HepG2 (cell line): ENCODE results near the gene ACOT13. TPM values are rescaled to one million over a fixed set of nuclear protein-coding genes. Genes with fewer than 3 reads are reported as not detected.

Experiments
- CCAR2 ChIP-seq: fragments of 200-400 bp; formaldehyde crosslinking; optimal IDR thresholded peaks from 2 replicates; pipeline ENCODE3; 2018; ENCODE audit warnings: low read depth, mild to moderate bottlenecking, low read length, moderate library complexity
- ELF4 ChIP-seq: sonication (generic); formaldehyde crosslinking; IDR thresholded peaks from 2 replicates; pipeline ENCODE4 v1.5.0; 2020; ENCODE audit warnings: missing genetic modification reagents, mild to moderate bottlenecking, moderate library complexity, borderline replicate concordance
- FOXA1 ChIP-seq, 2 experiments: fragments of 450-650 bp in 1 of 2; sonication (generic) in 1 of 2; formaldehyde crosslinking in 1 of 2; IDR thresholded peaks; 2 replicates each; pipeline versions ENCODE4 v1.4.0 to v1.6.1; 2016 to 2020; ENCODE audit warnings: missing genetic modification reagents in 1 of 2
- JARID2 ChIP-seq: sonication (generic); formaldehyde crosslinking; IDR thresholded peaks from 2 replicates; pipeline ENCODE4 v1.8.1; 2023; ENCODE audit warnings: missing genetic modification reagents, inconsistent platforms; ENCODE audit not compliant: insufficient replicate concordance
- KLF11 ChIP-seq: IDR thresholded peaks from 2 replicates; pipeline ENCODE4 v1.6.1; 2016; ENCODE audit warnings: missing compliant biosample characterization
- NR2F2 ChIP-seq: IDR thresholded peaks from 2 replicates; pipeline ENCODE4 v1.6.1; 2012; ENCODE audit warnings: low read depth, inconsistent platforms, borderline replicate concordance
- NR2F6 ChIP-seq, 2 experiments: IDR thresholded peaks; 2 replicates each; pipeline ENCODE4 v1.6.1; 2016; ENCODE audit warnings: antibody characterized with exemption in 1 of 2, mild to moderate bottlenecking in 1 of 2
- NRL ChIP-seq: sonication (generic); formaldehyde crosslinking; IDR thresholded peaks from 2 replicates; pipeline ENCODE4 v1.5.0; 2020; ENCODE audit warnings: missing genetic modification reagents, mild to moderate bottlenecking, moderate library complexity, borderline replicate concordance
- PHF8 ChIP-seq: sonication (generic); formaldehyde crosslinking; IDR thresholded peaks from 2 replicates; pipeline ENCODE4 v1.5.0; 2020; ENCODE audit warnings: missing genetic modification reagents
- PTBP1 ChIP-seq: fragments of 200-400 bp; formaldehyde crosslinking; IDR thresholded peaks from 2 replicates; pipeline ENCODE4 v1.6.1; 2018; ENCODE audit warnings: low read length, low read depth; ENCODE audit not compliant: poor library complexity, severe bottlenecking
- TFDP2 ChIP-seq: sonication (generic); formaldehyde crosslinking; IDR thresholded peaks from 2 replicates; pipeline ENCODE4 v1.4.0; 2020; ENCODE audit warnings: missing genetic modification reagents
- ZNF142 ChIP-seq: sonication (generic); formaldehyde crosslinking; IDR thresholded peaks from 2 replicates; pipeline ENCODE4 v1.4.0; 2020; ENCODE audit warnings: missing genetic modification reagents
- ZNF282 ChIP-seq: fragments of 450-650 bp; IDR thresholded peaks from 2 replicates; pipeline ENCODE4 v1.6.1; 2018; ENCODE audit not compliant: partially characterized antibody
- ZNF329 ChIP-seq: sonication (generic); formaldehyde crosslinking; IDR thresholded peaks from 2 replicates; pipeline ENCODE4 v1.9.0; 2021; ENCODE audit warnings: low read depth, mild to moderate bottlenecking, missing genetic modification reagents
- ZNF432 ChIP-seq: sonication (generic); formaldehyde crosslinking; IDR thresholded peaks from 2 replicates; pipeline ENCODE4 v1.5.0; 2020; ENCODE audit warnings: missing genetic modification reagents, mild to moderate bottlenecking, borderline replicate concordance
- polyA plus RNA-seq, 8 experiments: library from polyadenylated mRNA; depleted of rRNA in 3 of 8; stranded (reverse) in 7 of 8; unstranded in 1 of 8; fragments of >200 nt; fragmentation: Illumina TruSeq in 4 of 8; extraction: Trizol in 4 of 8; gene quantifications; 2 replicates each; pipeline versions ENCODE4 v1.2.1 to v1.2.3, GENCODE V29; 2011 to 2016; ENCODE audit warnings: low read depth in 4 of 8, missing spikeins in 1 of 8, mixed read lengths in 1 of 8; ENCODE audit not compliant: insufficient read depth in 1 of 8
- total RNA-seq, 5 experiments: library from RNA; depleted of rRNA; stranded (reverse); fragments of >200 nt; fragmentation: Illumina TruSeq; extraction: Trizol; gene quantifications; 2 replicates each; pipeline ENCODE4 v1.2.3, GENCODE V29; 2016; ENCODE audit warnings: low read depth in 1 of 5
- TF ChIP-seq, protein P1 (sequence below): sonication (generic); formaldehyde crosslinking; IDR thresholded peaks from 2 replicates; pipeline ENCODE4 v1.8.1; 2022; ENCODE audit warnings: low read depth, mild to moderate bottlenecking, missing genetic modification reagents
- TF ChIP-seq, protein P2 (sequence below): sonication (generic); formaldehyde crosslinking; conservative IDR thresholded peaks from 2 replicates; pipeline ENCODE4 v1.4.0; 2020; ENCODE audit warnings: missing genetic modification reagents

Gene ACOT13
- total and polyA plus RNA-seq, 2 of the 13 experiments (the other 11 are each of a cell fraction or from before 2014, with no cell fraction given) = 31.5 to 45.1 TPM

- peak; percentile 75; the same call in 1 of the 2 replicates for TF ChIP-seq ZNF142 (CRISPR knock-in tag)
- no peak for TF ChIP-seq FOXA1 (IDR thresholded peaks at IDR 0.05)
- TF ChIP-seq FOXA1 (CRISPR knock-in tag; IDR thresholded peaks at IDR 0.05) = no peak
- TF ChIP-seq ZNF282 = no peak
- TF ChIP-seq ZNF329 (CRISPR knock-in tag) = no peak; the same call in 1 of the 2 replicates
- TF ChIP-seq NRL = peak; percentile 88; the same call in 1 of the 2 replicates
- no peak for TF ChIP-seq PTBP1
- TF ChIP-seq JARID2 (CRISPR knock-in tag) = peak; percentile 53
- TF ChIP-seq PHF8 (CRISPR knock-in tag) = peak; percentile 90
- no peak for TF ChIP-seq NR2F2
- TF ChIP-seq ELF4 (CRISPR knock-in tag) = no peak; the same call in 1 of the 2 replicates
- TF ChIP-seq, protein P1, sequence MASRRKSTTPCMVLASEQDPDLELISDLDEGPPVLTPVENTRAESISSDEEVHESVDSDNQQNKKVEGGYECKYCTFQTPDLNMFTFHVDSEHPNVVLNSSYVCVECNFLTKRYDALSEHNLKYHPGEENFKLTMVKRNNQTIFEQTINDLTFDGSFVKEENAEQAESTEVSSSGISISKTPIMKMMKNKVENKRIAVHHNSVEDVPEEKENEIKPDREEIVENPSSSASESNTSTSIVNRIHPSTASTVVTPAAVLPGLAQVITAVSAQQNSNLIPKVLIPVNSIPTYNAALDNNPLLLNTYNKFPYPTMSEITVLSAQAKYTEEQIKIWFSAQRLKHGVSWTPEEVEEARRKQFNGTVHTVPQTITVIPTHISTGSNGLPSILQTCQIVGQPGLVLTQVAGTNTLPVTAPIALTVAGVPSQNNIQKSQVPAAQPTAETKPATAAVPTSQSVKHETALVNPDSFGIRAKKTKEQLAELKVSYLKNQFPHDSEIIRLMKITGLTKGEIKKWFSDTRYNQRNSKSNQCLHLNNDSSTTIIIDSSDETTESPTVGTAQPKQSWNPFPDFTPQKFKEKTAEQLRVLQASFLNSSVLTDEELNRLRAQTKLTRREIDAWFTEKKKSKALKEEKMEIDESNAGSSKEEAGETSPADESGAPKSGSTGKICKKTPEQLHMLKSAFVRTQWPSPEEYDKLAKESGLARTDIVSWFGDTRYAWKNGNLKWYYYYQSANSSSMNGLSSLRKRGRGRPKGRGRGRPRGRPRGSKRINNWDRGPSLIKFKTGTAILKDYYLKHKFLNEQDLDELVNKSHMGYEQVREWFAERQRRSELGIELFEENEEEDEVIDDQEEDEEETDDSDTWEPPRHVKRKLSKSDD (CRISPR knock-in tag) = no peak
- TF ChIP-seq CCAR2 = no peak
- TF ChIP-seq, protein P2, sequence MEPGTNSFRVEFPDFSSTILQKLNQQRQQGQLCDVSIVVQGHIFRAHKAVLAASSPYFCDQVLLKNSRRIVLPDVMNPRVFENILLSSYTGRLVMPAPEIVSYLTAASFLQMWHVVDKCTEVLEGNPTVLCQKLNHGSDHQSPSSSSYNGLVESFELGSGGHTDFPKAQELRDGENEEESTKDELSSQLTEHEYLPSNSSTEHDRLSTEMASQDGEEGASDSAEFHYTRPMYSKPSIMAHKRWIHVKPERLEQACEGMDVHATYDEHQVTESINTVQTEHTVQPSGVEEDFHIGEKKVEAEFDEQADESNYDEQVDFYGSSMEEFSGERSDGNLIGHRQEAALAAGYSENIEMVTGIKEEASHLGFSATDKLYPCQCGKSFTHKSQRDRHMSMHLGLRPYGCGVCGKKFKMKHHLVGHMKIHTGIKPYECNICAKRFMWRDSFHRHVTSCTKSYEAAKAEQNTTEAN (CRISPR knock-in tag) = no peak
- TF ChIP-seq NR2F6 (IDR thresholded peaks at IDR 0.05) = peak; percentile 64; the same call in 1 of the 2 replicates
- TF ChIP-seq NR2F6 (CRISPR knock-in tag; IDR thresholded peaks at IDR 0.05) = no peak; the same call in 1 of the 2 replicates
- no peak for TF ChIP-seq ZNF432 (CRISPR knock-in tag)
- TF ChIP-seq TFDP2 (CRISPR knock-in tag) = peak; percentile 87
- peak; percentile 91 for TF ChIP-seq KLF11 (CRISPR knock-in tag)
Observed at GRCh38 chr6:24721461-24722215, 54.8 kb downstream of the ACOT13 start (continued).
